HL-60 (cell line): ENCODE data around the gene PHF11.

Experiments used
- DNase-seq, 2 experiments: peaks; one replicate each; pipeline ENCODE4 v3.0.0-alpha.2; 2010 to 2020; ENCODE audit warnings: low read depth in 1 of 2, low spot score in 1 of 2
- H3K27ac ChIP-seq: fragments of 250-450 bp; sonication (Bioruptor Pico); replicated peaks from 2 replicates; pipeline ENCODE4 v1.5.1; 2020; ENCODE audit warnings: mild to moderate bottlenecking, moderate library complexity
- H3K27me3 ChIP-seq: fragments of 250-450 bp; sonication (Bioruptor Pico); 2 replicates; pipeline ENCODE4 v1.5.1; 2021; ENCODE audit warnings: mild to moderate bottlenecking, moderate library complexity; ENCODE audit not compliant: insufficient read depth, poor library complexity, severe bottlenecking
- H3K4me3 ChIP-seq: replicated peaks from 2 replicates; pipeline ENCODE4 v1.5.1; 2011; ENCODE audit warnings: mild to moderate bottlenecking, control low read depth, low read length; ENCODE audit not compliant: insufficient read depth
- GABPA ChIP-seq: IDR thresholded peaks from 2 replicates; pipeline ENCODE4 v1.6.1; 2012; ENCODE audit warnings: low read depth
- POLR2AphosphoS5 ChIP-seq: IDR thresholded peaks from 2 replicates; pipeline ENCODE4 v1.6.1; 2012; ENCODE audit warnings: low read depth
- SPI1 ChIP-seq: IDR thresholded peaks from 2 replicates; pipeline ENCODE4 v1.6.1; 2012; ENCODE audit warnings: low read depth, mild to moderate bottlenecking, borderline replicate concordance
- long read RNA-seq: library from polyadenylated mRNA; unstranded; transcript quantifications from one replicate; pipeline ENCODE4 v2.0.0, GENCODE V29; 2020
- TF ChIP-seq, protein P1 (sequence below): IDR thresholded peaks from 2 replicates; pipeline ENCODE4 v1.6.1; 2012; ENCODE audit warnings: low read depth; ENCODE audit not compliant: insufficient replicate concordance
- TF ChIP-seq, protein P2 (sequence below): IDR thresholded peaks from one replicate; pipeline ENCODE4 v1.5.1; 2011; ENCODE audit warnings: low read length, control low read depth, inconsistent platforms; ENCODE audit not compliant: insufficient read depth

PHF11 gene
- long read RNA-seq, transcript PHF11-202 (10 exons, 1,359 nt) = major isoform, 42 of 79 reads
- long read RNA-seq, transcript PHF11-203 (9 exons, 903 nt) = minor isoform, 23 of 79 reads
- long read RNA-seq, partial matches to known transcripts = 1 of 79 reads
- long read RNA-seq, other reads (novel, unspliced or antisense) = 13 of 79 reads

DNA sequence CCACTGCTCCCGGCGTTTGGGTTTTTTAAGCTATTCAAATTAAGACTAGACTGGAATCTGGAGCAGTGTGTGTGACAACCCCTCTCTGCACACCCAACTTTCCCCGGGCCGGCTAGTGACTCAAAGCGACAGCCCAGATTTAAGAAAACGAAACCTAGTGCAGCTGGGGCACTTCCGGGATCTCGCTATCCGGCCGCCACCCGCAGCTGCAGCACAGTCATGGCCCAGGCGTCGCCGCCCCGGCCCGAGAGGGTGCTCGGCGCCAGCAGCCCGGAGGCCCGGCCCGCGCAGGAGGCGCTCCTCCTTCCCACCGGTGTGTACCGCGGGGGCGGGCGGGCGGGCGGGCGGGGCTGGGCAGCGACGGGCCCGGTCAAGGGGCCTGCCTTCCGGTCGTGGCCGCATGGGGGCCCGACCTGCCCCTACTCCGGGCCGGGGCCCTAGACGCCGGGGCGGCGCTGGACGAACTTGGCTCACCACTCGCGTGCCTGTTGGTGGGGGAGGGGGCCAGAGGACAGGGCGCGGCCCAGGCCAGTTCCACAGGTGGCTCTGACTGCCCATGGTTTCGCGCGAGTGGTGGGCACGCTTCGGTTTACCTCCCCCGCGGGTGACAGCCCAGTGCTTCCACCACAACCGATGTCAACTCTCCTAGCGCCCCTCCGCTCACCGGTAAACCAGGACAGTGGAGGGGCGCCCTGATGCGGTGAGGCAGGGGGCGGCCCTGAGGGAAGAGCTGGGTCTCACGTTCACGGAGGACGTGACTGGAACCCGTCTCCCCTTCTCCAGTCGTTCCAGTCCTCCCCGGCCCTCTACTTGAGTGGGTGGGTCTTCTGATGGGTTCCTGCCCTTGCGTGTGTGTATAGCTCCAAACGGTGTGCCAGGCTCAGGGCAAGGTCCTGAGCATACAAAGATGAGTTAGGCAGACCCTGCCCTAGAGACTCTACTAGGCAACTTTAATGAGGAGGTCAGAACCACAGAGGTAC is at the start of gene PHF11:
Gene PHF11, plus strand, starts transcription at position 171 of the 980 bp plus-strand sequence. Its CDS starts 49 bp downstream, at position 220.
- H3K27me3 ChIP-seq = no peaks in the 10 kb centered on the region
- TF ChIP-seq POLR2AphosphoS5 (peak; percentile 62; the same call in 1 of the 2 replicates), SPI1 (no peak), GABPA (no peak)
- TF ChIP-seq, protein P1, sequence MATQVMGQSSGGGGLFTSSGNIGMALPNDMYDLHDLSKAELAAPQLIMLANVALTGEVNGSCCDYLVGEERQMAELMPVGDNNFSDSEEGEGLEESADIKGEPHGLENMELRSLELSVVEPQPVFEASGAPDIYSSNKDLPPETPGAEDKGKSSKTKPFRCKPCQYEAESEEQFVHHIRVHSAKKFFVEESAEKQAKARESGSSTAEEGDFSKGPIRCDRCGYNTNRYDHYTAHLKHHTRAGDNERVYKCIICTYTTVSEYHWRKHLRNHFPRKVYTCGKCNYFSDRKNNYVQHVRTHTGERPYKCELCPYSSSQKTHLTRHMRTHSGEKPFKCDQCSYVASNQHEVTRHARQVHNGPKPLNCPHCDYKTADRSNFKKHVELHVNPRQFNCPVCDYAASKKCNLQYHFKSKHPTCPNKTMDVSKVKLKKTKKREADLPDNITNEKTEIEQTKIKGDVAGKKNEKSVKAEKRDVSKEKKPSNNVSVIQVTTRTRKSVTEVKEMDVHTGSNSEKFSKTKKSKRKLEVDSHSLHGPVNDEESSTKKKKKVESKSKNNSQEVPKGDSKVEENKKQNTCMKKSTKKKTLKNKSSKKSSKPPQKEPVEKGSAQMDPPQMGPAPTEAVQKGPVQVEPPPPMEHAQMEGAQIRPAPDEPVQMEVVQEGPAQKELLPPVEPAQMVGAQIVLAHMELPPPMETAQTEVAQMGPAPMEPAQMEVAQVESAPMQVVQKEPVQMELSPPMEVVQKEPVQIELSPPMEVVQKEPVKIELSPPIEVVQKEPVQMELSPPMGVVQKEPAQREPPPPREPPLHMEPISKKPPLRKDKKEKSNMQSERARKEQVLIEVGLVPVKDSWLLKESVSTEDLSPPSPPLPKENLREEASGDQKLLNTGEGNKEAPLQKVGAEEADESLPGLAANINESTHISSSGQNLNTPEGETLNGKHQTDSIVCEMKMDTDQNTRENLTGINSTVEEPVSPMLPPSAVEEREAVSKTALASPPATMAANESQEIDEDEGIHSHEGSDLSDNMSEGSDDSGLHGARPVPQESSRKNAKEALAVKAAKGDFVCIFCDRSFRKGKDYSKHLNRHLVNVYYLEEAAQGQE = no peak
- TF ChIP-seq, protein P2, sequence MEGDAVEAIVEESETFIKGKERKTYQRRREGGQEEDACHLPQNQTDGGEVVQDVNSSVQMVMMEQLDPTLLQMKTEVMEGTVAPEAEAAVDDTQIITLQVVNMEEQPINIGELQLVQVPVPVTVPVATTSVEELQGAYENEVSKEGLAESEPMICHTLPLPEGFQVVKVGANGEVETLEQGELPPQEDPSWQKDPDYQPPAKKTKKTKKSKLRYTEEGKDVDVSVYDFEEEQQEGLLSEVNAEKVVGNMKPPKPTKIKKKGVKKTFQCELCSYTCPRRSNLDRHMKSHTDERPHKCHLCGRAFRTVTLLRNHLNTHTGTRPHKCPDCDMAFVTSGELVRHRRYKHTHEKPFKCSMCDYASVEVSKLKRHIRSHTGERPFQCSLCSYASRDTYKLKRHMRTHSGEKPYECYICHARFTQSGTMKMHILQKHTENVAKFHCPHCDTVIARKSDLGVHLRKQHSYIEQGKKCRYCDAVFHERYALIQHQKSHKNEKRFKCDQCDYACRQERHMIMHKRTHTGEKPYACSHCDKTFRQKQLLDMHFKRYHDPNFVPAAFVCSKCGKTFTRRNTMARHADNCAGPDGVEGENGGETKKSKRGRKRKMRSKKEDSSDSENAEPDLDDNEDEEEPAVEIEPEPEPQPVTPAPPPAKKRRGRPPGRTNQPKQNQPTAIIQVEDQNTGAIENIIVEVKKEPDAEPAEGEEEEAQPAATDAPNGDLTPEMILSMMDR = no peak
- peak within 1 kb of the TSS; percentile 70 for H3K27ac ChIP-seq
- peak within 1 kb of the TSS; percentile 66 for H3K4me3 ChIP-seq
- peak; percentile 38 to 82 for DNase-seq

DNA sequence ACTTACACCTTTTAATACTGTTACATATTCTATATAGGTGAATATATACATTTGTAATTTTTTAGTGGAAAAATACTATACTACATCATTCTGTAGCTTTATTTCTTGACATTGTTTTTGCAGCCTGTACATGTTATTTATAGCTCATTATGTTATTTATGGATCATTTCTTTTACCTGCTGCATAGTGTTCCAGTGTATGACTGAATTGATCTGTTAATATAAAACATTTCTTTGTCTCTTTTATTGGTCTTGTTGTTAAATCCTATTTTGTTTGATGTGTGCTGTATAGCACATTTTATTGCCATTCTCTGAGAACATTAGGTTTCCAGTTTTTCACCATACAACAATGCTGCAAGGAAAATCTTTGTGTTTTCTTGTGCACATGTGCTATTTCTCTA is 49.3 kb upstream of the PHF11 start:
- H3K27ac ChIP-seq = peak overlapping the region; percentile 94
- no peak for DNase-seq
- no peaks in the 10 kb centered on the region for H3K27me3 ChIP-seq
- peak overlapping the region; percentile 47 for H3K4me3 ChIP-seq
- TF ChIP-seq, protein P2 = no peak
- no peak for TF ChIP-seq SPI1
- no peak for TF ChIP-seq GABPA
- TF ChIP-seq, protein P1 = no peak
- TF ChIP-seq POLR2AphosphoS5 = no peak

DNA sequence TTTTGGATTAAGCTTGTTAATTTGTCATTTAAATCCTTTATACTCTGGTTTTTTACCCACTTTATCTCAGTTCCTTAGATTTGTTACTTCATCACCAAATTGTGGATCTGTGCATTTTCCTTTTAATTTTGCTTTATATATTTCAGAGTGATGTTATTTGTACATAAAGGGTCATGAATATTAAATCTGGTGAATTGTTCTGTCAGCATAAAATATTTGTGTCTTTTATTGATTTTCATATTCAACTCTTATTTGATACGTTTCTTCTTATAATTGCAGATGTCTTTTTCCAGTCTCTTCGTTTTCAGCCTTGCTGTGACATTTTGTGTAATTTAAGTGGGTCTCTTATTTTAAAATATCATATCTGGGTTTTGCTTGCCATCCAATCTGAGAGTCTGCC is 47.0 kb upstream of the PHF11 start:
- no peak for DNase-seq
- Histone ChIP-seq H3K4me3 (no peak overlapping the region), H3K27ac (no peak overlapping the region), H3K27me3 (no peaks in the 10 kb centered on the region)
- TF ChIP-seq, protein P2 = no peak
- TF ChIP-seq, protein P1 = no peak
- TF ChIP-seq GABPA = no peak
- no peak for TF ChIP-seq POLR2AphosphoS5
- no peak for TF ChIP-seq SPI1
